Keratinocyte (primary cell): ENCODE measurements around the gene NMT1. TPM values are rescaled to one million over a fixed set of nuclear protein-coding genes. Genes with fewer than 3 reads are reported as not detected.

Source experiments
- DNase-seq: peaks from one replicate; pipeline ENCODE4 v3.0.0-alpha.2; 2011; ENCODE audit warnings: low read depth, missing footprints, low spot score
- FAIRE-seq: peaks from 2 replicates; lab custom pipeline; 2011; peaks lifted over from hg19 to GRCh38; lab: Jason Lieb, UNC
- H2AFZ ChIP-seq: 2 replicates; pipeline ENCODE4 v1.6.0; 2012; ENCODE audit warnings: low read length, control low read depth, inconsistent platforms; ENCODE audit not compliant: control insufficient read depth
- H3K27ac ChIP-seq: 2 replicates; pipeline ENCODE4 v1.5.1; 2011; ENCODE audit warnings: low read length; ENCODE audit not compliant: control insufficient read depth, insufficient read depth
- H3K27me3 ChIP-seq: 3 replicates; pipeline ENCODE4 v1.6.0; 2011; ENCODE audit warnings: low read length; ENCODE audit not compliant: control insufficient read depth, insufficient read depth; ENCODE audit errors: extremely low read depth
- H3K36me3 ChIP-seq, 2 experiments: 2 replicates in 1 of 2; 3 replicates in 1 of 2; pipeline ENCODE4 v1.5.1; 2011; ENCODE audit warnings: low read length in 2 of 2, mild to moderate bottlenecking in 1 of 2; ENCODE audit not compliant: control insufficient read depth in 2 of 2, insufficient read depth in 2 of 2; ENCODE audit errors: extremely low read depth in 1 of 2
- H3K4me1 ChIP-seq: 3 replicates; pipeline ENCODE4 v1.5.1; 2011; ENCODE audit warnings: low read length; ENCODE audit not compliant: control insufficient read depth, insufficient read depth; ENCODE audit errors: extremely low read depth
- H3K4me2 ChIP-seq: 3 replicates; pipeline ENCODE4 v1.6.0; 2011; ENCODE audit warnings: low read depth, low read length; ENCODE audit not compliant: control insufficient read depth, insufficient read depth; ENCODE audit errors: extremely low read depth
- H3K4me3 ChIP-seq, 3 experiments: fragments of 200-600 bp in 1 of 3; sonication (generic) in 1 of 3; 2 replicates in 2 of 3; 3 replicates in 1 of 3; pipeline ENCODE4 v1.5.1; 2011 to 2016; ENCODE audit warnings: low read length in 3 of 3, mild to moderate bottlenecking in 3 of 3, control low read depth in 2 of 3, inconsistent platforms in 1 of 3, low read depth in 1 of 3, mixed read lengths in 1 of 3, mixed run types in 1 of 3, moderate library complexity in 1 of 3; ENCODE audit not compliant: control insufficient read depth in 2 of 3, insufficient read depth in 2 of 3; ENCODE audit errors: extremely low read depth in 1 of 3
- H3K79me2 ChIP-seq: 2 replicates; pipeline ENCODE4 v1.6.0; 2012; ENCODE audit warnings: low read length; ENCODE audit not compliant: control insufficient read depth, insufficient read depth
- H3K9ac ChIP-seq: 3 replicates; pipeline ENCODE4 v1.6.0; 2011; ENCODE audit warnings: low read length; ENCODE audit not compliant: control insufficient read depth, insufficient read depth; ENCODE audit errors: extremely low read depth
- H3K9me1 ChIP-seq: 3 replicates; pipeline ENCODE4 v1.6.0; 2011; ENCODE audit warnings: low read length; ENCODE audit not compliant: control insufficient read depth, insufficient read depth; ENCODE audit errors: extremely low read depth
- H3K9me3 ChIP-seq: 2 replicates; pipeline ENCODE4 v1.5.1; 2012; ENCODE audit warnings: low read depth, low read length; ENCODE audit not compliant: control insufficient read depth
- H4K20me1 ChIP-seq: 3 replicates; pipeline ENCODE4 v1.6.0; 2011; ENCODE audit warnings: low read length; ENCODE audit not compliant: control insufficient read depth, insufficient read depth; ENCODE audit errors: extremely low read depth
- EZH2 ChIP-seq: IDR thresholded peaks from one replicate; pipeline ENCODE4 v1.6.1; 2012; ENCODE audit warnings: inconsistent platforms, mild to moderate bottlenecking, low read length, moderate library complexity
- dilution Hi-C: fragments of 300-500 bp; cut with MboI; formaldehyde crosslinking; loops from one replicate; pipeline ENCODE4 v1.7.0; 2020; ENCODE audit warnings: low sequenced_read_pairs; ENCODE audit not compliant: extremely low pct_ligation_motif_present
- polyA plus RNA-seq, 5 experiments: library from polyadenylated mRNA; depleted of rRNA in 3 of 5; stranded (reverse) in 3 of 5; stranded (forward) in 1 of 5; unstranded in 1 of 5; fragments of >200 nt; gene quantifications; 1 replicate in 1 of 5; 2 replicates in 3 of 5; 3 replicates in 1 of 5; pipeline versions ENCODE4 v1.2.1 to v1.2.3, GENCODE V29; 2011 to 2012; ENCODE audit warnings: missing spikeins in 2 of 5, low read depth in 1 of 5, low replicate concordance in 1 of 5
- TF ChIP-seq, protein P1 (sequence below), 3 experiments: IDR thresholded peaks in 1 of 3; conservative IDR thresholded peaks in 1 of 3; optimal IDR thresholded peaks in 1 of 3; 2 replicates in 2 of 3; 3 replicates in 1 of 3; pipeline versions ENCODE3 to v1.5.1; 2011; ENCODE audit warnings: low read length in 3 of 3, mild to moderate bottlenecking in 3 of 3, moderate library complexity in 2 of 3, control low read depth in 1 of 3, inconsistent platforms in 1 of 3; ENCODE audit not compliant: insufficient read depth in 2 of 3; ENCODE audit errors: extremely low read depth in 1 of 3

NMT1 gene
- polyA plus RNA-seq, 1 donor (not counting 4 experiments of a cell fraction or from before 2014, with no cell fraction given): 101 TPM

DNA sequence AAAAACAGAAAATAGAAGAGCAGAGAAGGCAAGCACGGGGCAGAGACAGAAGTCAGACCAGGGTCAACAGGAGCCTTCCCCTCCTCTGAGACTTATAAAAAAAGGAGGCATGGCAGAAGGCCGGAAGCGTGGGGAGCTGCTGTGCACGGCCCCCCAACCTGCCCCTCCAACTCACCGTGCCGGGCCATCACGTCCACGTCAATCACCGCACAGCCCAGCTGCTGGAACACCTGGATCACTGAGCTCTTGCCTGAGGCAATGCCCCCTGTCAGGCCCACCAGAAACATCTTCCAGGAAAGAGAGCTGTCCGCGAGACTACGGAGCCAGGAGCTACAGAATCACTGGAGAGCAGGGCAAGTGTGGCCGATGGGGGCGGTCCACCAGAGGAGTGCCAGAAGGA is 26.5 kb upstream of the NMT1 start:
- H3K27me3 ChIP-seq: no peaks in the 10 kb centered on the region

DNA sequence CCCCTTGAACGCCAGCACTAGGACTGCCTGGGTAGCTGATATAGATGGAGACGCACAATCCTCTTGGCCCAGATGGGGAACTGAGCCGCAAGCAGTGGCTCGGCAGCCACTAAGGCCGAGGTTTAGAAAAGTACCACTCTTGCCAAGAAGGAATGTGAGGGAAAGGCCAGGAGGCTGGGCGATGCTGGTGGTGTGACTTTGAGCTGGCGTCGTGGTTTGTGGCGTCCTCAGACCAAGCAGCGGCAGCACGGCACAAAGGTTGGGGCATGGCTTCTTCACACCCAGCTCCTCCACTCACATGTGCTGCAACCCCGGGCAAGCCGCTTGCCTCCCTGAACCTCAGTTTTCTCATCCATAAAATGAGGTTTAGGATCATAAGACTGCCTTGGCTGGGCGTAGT is 25.3 kb upstream of the NMT1 start:
- H3K27me3 ChIP-seq: no peaks in the 10 kb centered on the region
- H3K9me1 ChIP-seq: no peaks in the 10 kb centered on the region
- DNase-seq (no peak), FAIRE-seq (no peak)
- no peaks in the 10 kb centered on the region for H4K20me1 ChIP-seq
- H3K4me1 ChIP-seq: no peaks in the 10 kb centered on the region
- peaks cover 7% of the 10 kb centered on the region for H3K79me2 ChIP-seq
- H3K36me3 ChIP-seq: peaks cover 19 to 37% of the 10 kb centered on the region in 2 experiments
- TF ChIP-seq EZH2: no peak
- TF ChIP-seq, protein P1, sequence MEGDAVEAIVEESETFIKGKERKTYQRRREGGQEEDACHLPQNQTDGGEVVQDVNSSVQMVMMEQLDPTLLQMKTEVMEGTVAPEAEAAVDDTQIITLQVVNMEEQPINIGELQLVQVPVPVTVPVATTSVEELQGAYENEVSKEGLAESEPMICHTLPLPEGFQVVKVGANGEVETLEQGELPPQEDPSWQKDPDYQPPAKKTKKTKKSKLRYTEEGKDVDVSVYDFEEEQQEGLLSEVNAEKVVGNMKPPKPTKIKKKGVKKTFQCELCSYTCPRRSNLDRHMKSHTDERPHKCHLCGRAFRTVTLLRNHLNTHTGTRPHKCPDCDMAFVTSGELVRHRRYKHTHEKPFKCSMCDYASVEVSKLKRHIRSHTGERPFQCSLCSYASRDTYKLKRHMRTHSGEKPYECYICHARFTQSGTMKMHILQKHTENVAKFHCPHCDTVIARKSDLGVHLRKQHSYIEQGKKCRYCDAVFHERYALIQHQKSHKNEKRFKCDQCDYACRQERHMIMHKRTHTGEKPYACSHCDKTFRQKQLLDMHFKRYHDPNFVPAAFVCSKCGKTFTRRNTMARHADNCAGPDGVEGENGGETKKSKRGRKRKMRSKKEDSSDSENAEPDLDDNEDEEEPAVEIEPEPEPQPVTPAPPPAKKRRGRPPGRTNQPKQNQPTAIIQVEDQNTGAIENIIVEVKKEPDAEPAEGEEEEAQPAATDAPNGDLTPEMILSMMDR (optimal IDR thresholded peaks at IDR 0.05 in 1 of 3, IDR thresholded peaks at IDR 0.05 in 1 of 3, conservative IDR thresholded peaks at IDR 0.05 in 1 of 3; ENCODE audit: extremely low read depth in 1 of 3, insufficient read depth in 2 of 3, low read length in 3 of 3): no peak
- no peaks in the 10 kb centered on the region for H3K9me3 ChIP-seq
- H2AFZ ChIP-seq: no peak overlapping the region
- H3K4me3 ChIP-seq: no peak overlapping the region
- no peak overlapping the region for H3K9ac ChIP-seq
- dilution Hi-C loops: no loop called here
- H3K27ac ChIP-seq: no peak overlapping the region
- H3K4me2 ChIP-seq: no peak overlapping the region

More for the DNA sequence above, 26.5 kb upstream of the NMT1 start:
- H3K4me2 ChIP-seq: no peak overlapping the region
- H3K27ac ChIP-seq: no peak overlapping the region
- peaks cover 26 to 49% of the 10 kb centered on the region in 2 experiments for H3K36me3 ChIP-seq
- no peaks in the 10 kb centered on the region for H3K9me1 ChIP-seq
- H4K20me1 ChIP-seq: no peaks in the 10 kb centered on the region
- H3K9me3 ChIP-seq: no peaks in the 10 kb centered on the region
- TF ChIP-seq EZH2: no peak
- TF ChIP-seq, protein P1 (optimal IDR thresholded peaks at IDR 0.05 in 1 of 3, IDR thresholded peaks at IDR 0.05 in 1 of 3, conservative IDR thresholded peaks at IDR 0.05 in 1 of 3; ENCODE audit: extremely low read depth in 1 of 3, insufficient read depth in 2 of 3, low read length in 3 of 3): no peak
- dilution Hi-C loops: no loop called here
- FAIRE-seq (no peak), DNase-seq (no peak)
- no peak overlapping the region for H3K9ac ChIP-seq
- no peak overlapping the region for H3K4me3 ChIP-seq
- no peaks in the 10 kb centered on the region for H3K4me1 ChIP-seq
- H2AFZ ChIP-seq: no peak overlapping the region
- peaks cover 5% of the 10 kb centered on the region for H3K79me2 ChIP-seq
